WTC11 (cell line): ENCODE data around the gene GET4. TPM values are rescaled to one million over a fixed set of nuclear protein-coding genes. Genes with fewer than 3 reads are reported as not detected.

ENCODE experiments used
- ATAC-seq: fragments of 200-7000 bp; cut with Tn5 transposase; 2 replicates; pipeline ENCODE4 v1.10.0; 2021; ENCODE audit warnings: mild to moderate bottlenecking, moderate library complexity
- CTCF ChIA-PET: fragments of 300-600 bp; sonication (Branson Sonifier 250); formaldehyde crosslinking; loops from one replicate; lab custom pipeline; 2021; ENCODE audit warnings: antibody characterized with exemption; lab: Charles Lee
- POLR2A ChIA-PET: fragments of 350-600 bp; sonication (Branson Sonifier 250); formaldehyde crosslinking; loops from one replicate; lab custom pipeline; 2021; ENCODE audit warnings: antibody characterized with exemption; lab: Charles Lee
- DNase-seq: peaks from one replicate; pipeline ENCODE4 v3.0.0; 2021; ENCODE audit warnings: low spot score
- H3K27ac Mint-ChIP-seq: 2 replicates; pipeline ENCODE4 v1.8.0; 2021; ENCODE audit warnings: mixed read lengths
- H3K27me3 Mint-ChIP-seq: 2 replicates; pipeline ENCODE4 v1.8.0; 2021; ENCODE audit warnings: low read depth, mild to moderate bottlenecking, moderate library complexity, mixed read lengths
- H3K36me3 Mint-ChIP-seq: 2 replicates; pipeline ENCODE4 v1.8.0; 2021; ENCODE audit warnings: mixed read lengths
- H3K4me1 Mint-ChIP-seq: 2 replicates; pipeline ENCODE4 v1.8.0; 2022; ENCODE audit warnings: mixed read lengths
- H3K4me3 Mint-ChIP-seq: 2 replicates; pipeline ENCODE4 v1.8.0; 2021; ENCODE audit warnings: mild to moderate bottlenecking, moderate library complexity, mixed read lengths
- H3K9me3 Mint-ChIP-seq: 2 replicates; pipeline ENCODE4 v1.8.0; 2021; ENCODE audit warnings: mixed read lengths
- ATF1 ChIP-seq: sonication (generic); formaldehyde crosslinking; IDR thresholded peaks from 2 replicates; pipeline ENCODE4 v1.8.1; 2023; ENCODE audit warnings: mild to moderate bottlenecking, moderate library complexity, missing genetic modification reagents
- CBFB ChIP-seq: sonication (generic); formaldehyde crosslinking; IDR thresholded peaks from 2 replicates; pipeline ENCODE4 v1.8.1; 2022; ENCODE audit warnings: mild to moderate bottlenecking, low read depth, missing genetic modification reagents
- CREM ChIP-seq: sonication (generic); formaldehyde crosslinking; IDR thresholded peaks from 2 replicates; pipeline ENCODE4 v1.8.1; 2022; ENCODE audit warnings: mild to moderate bottlenecking, missing genetic modification reagents, moderate library complexity
- EMX1 ChIP-seq: fragments of 250-450 bp; sonication (Bioruptor Pico); IDR thresholded peaks from 2 replicates; pipeline ENCODE4 v1.8.0; 2021; ENCODE audit warnings: mild to moderate bottlenecking
- GRHL2 ChIP-seq: fragments of 250-450 bp; sonication (Bioruptor Pico); IDR thresholded peaks from 2 replicates; pipeline ENCODE4 v1.8.0; 2022; ENCODE audit warnings: mild to moderate bottlenecking, moderate library complexity; ENCODE audit not compliant: insufficient replicate concordance, severe bottlenecking
- HMGA2 ChIP-seq: fragments of 250-450 bp; sonication (Bioruptor Pico); IDR thresholded peaks from 2 replicates; pipeline ENCODE4 v1.4.0; 2021; ENCODE audit warnings: mild to moderate bottlenecking, moderate library complexity
- KAT7 ChIP-seq: sonication (generic); formaldehyde crosslinking; IDR thresholded peaks from 2 replicates; pipeline ENCODE4 v1.8.1; 2023; ENCODE audit warnings: missing genetic modification reagents, mild to moderate bottlenecking, borderline replicate concordance
- MXD4 ChIP-seq: fragments of 250-450 bp; sonication (Bioruptor Pico); IDR thresholded peaks from 2 replicates; pipeline ENCODE4 v1.8.0; 2021; ENCODE audit warnings: mild to moderate bottlenecking, moderate library complexity, borderline replicate concordance
- MYBL2 ChIP-seq: sonication (generic); formaldehyde crosslinking; IDR thresholded peaks from 2 replicates; pipeline ENCODE4 v1.8.1; 2023; ENCODE audit warnings: mild to moderate bottlenecking, moderate library complexity, missing genetic modification reagents
- NFATC4 ChIP-seq: fragments of 250-450 bp; sonication (Bioruptor Pico); IDR thresholded peaks from 2 replicates; pipeline ENCODE4 v1.9.0; 2021; ENCODE audit warnings: mild to moderate bottlenecking
- NR1H2 ChIP-seq: sonication (generic); formaldehyde crosslinking; IDR thresholded peaks from 2 replicates; pipeline ENCODE4 v1.9.0; 2021; ENCODE audit warnings: mild to moderate bottlenecking, moderate library complexity, missing genetic modification reagents
- SMAD4 ChIP-seq: sonication (generic); formaldehyde crosslinking; IDR thresholded peaks from 2 replicates; pipeline ENCODE4 v1.8.0; 2022; ENCODE audit warnings: mild to moderate bottlenecking, missing genetic modification reagents
- SOX15 ChIP-seq: fragments of 250-450 bp; sonication (Bioruptor Pico); IDR thresholded peaks from 2 replicates; pipeline ENCODE4 v1.9.0; 2021; ENCODE audit warnings: mild to moderate bottlenecking
- SP1 ChIP-seq: sonication (generic); formaldehyde crosslinking; conservative IDR thresholded peaks from 2 replicates; pipeline ENCODE4 v1.8.1; 2022; ENCODE audit warnings: missing genetic modification reagents
- TEAD1 ChIP-seq: sonication (generic); formaldehyde crosslinking; IDR thresholded peaks from 2 replicates; pipeline ENCODE4 v1.8.0; 2022; ENCODE audit warnings: mild to moderate bottlenecking, missing genetic modification reagents
- ZBTB21 ChIP-seq: sonication (generic); formaldehyde crosslinking; IDR thresholded peaks from 2 replicates; pipeline ENCODE4 v1.8.1; 2023; ENCODE audit warnings: mild to moderate bottlenecking, missing genetic modification reagents, borderline replicate concordance
- ZNF219 ChIP-seq: sonication (generic); formaldehyde crosslinking; IDR thresholded peaks from 2 replicates; pipeline ENCODE4 v1.8.0; 2023; ENCODE audit warnings: missing genetic modification reagents, mild to moderate bottlenecking, borderline replicate concordance
- ZNF396 ChIP-seq: fragments of 250-450 bp; sonication (Bioruptor Pico); IDR thresholded peaks from 2 replicates; pipeline ENCODE4 v1.8.0; 2021; ENCODE audit warnings: mild to moderate bottlenecking, moderate library complexity, borderline replicate concordance
- ZNF416 ChIP-seq: fragments of 250-450 bp; sonication (Bioruptor Pico); IDR thresholded peaks from 2 replicates; pipeline ENCODE4 v1.9.0; 2021; ENCODE audit warnings: mild to moderate bottlenecking, inconsistent platforms
- ZNF671 ChIP-seq: fragments of 250-450 bp; sonication (Bioruptor Pico); IDR thresholded peaks from 2 replicates; pipeline ENCODE4 v1.8.0; 2021; ENCODE audit warnings: mild to moderate bottlenecking
- total RNA-seq: library from RNA; stranded (reverse); gene quantifications from 3 replicates; pipeline ENCODE4 v1.2.3, GENCODE V29; 2021
- TF ChIP-seq, protein P1 (sequence below): fragments of 250-450 bp; sonication (Bioruptor Pico); IDR thresholded peaks from 2 replicates; pipeline ENCODE4 v1.9.0; 2021; ENCODE audit warnings: mild to moderate bottlenecking, borderline replicate concordance
- TF ChIP-seq, protein P2 (sequence below): sonication (generic); formaldehyde crosslinking; IDR thresholded peaks from 2 replicates; pipeline ENCODE4 v1.8.1; 2023; ENCODE audit warnings: mild to moderate bottlenecking, missing genetic modification reagents
- TF ChIP-seq, protein P3 (sequence below): fragments of 250-450 bp; sonication (Bioruptor Pico); IDR thresholded peaks from 2 replicates; pipeline ENCODE4 v1.9.0; 2021; ENCODE audit warnings: mild to moderate bottlenecking
- TF ChIP-seq, protein P4 (sequence below): sonication (generic); formaldehyde crosslinking; IDR thresholded peaks from 2 replicates; pipeline ENCODE4 v1.8.1; 2022; ENCODE audit warnings: mild to moderate bottlenecking, missing genetic modification reagents, moderate library complexity, borderline replicate concordance
- TF ChIP-seq, protein P5 (sequence below): sonication (generic); formaldehyde crosslinking; IDR thresholded peaks from 2 replicates; pipeline ENCODE4 v1.8.1; 2022; ENCODE audit warnings: missing genetic modification reagents, borderline replicate concordance
- TF ChIP-seq, protein P6 (sequence below): sonication (generic); formaldehyde crosslinking; conservative IDR thresholded peaks from 2 replicates; pipeline ENCODE4 v1.8.1; 2023; ENCODE audit warnings: mild to moderate bottlenecking, low read depth, missing genetic modification reagents, moderate library complexity
- TF ChIP-seq, protein P7 (sequence below): sonication (generic); formaldehyde crosslinking; IDR thresholded peaks from 2 replicates; pipeline ENCODE4 v1.8.0; 2022; ENCODE audit warnings: mild to moderate bottlenecking, missing genetic modification reagents

GET4 gene
- total RNA-seq, 1 experiment from 2014 or later = 73.0 TPM

DNA sequence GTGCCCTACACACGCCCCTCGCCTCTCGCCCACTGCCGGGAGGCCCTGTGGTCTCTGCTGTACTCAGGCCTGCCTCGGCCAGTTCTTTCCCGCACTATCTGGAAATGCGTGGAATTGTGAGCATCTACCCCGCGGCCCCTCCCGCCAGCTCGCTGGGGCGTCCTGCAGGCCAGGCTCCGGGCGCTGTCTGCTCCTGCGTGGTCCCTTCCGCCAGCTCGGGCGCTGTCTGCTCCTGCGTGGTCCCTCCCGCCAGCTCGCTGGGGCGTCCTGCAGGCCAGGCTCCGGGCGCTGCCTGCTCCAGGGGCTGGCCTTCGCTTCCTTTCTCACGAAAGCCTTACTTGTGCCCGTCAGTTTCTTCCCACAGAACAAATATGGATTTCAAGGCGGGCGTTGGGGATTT is 14.9 kb downstream of the GET4 start:
- H3K4me1 Mint-ChIP-seq = 0 out of 2 replicates have a peak, but pooled peaks cover 4% of the 10 kb centered on the region
- DNase-seq = no peak
- CTCF ChIA-PET = no interaction called here

DNA sequence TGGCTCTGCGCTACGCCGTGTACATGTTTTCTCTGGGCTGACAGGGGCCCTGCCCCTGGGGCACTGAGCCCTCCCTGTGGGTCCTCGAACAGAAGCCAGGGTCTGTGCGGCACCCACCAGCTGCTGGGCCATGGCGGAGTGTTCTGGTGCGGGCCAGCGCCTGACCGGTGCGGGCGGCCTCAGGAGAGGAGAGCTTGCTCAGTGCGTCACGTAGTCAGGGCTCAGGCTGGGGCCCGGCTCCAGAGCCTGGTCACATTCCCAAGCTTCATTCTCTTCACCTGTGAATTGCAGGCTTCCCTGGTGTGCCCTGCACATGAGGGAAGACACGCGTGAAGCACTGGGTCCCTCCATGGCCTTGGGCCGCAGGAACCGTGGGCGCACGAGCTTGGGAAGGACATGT is 15.5 kb downstream of the GET4 start:
- Mint-ChIP-seq H3K27me3 (no peaks in the 10 kb centered on the region), H3K9me3 (no peaks in the 10 kb centered on the region), H3K27ac (no peak overlapping the region), H3K36me3 (peaks cover 64% of the 10 kb centered on the region), H3K4me3 (no peak overlapping the region), H3K4me1 (0 out of 2 replicates have a peak, but pooled peaks cover 4% of the 10 kb centered on the region)
- ATAC-seq = no peak
- DNase-seq = no peak
- ChIA-PET CTCF (interaction anchor here (0.6 kb wide), 1 partner anchor 107 kb away, joined by 5 read pairs; no protein-coding TSS in a partner anchor), POLR2A (no interaction called here)
- TF ChIP-seq, protein P1, sequence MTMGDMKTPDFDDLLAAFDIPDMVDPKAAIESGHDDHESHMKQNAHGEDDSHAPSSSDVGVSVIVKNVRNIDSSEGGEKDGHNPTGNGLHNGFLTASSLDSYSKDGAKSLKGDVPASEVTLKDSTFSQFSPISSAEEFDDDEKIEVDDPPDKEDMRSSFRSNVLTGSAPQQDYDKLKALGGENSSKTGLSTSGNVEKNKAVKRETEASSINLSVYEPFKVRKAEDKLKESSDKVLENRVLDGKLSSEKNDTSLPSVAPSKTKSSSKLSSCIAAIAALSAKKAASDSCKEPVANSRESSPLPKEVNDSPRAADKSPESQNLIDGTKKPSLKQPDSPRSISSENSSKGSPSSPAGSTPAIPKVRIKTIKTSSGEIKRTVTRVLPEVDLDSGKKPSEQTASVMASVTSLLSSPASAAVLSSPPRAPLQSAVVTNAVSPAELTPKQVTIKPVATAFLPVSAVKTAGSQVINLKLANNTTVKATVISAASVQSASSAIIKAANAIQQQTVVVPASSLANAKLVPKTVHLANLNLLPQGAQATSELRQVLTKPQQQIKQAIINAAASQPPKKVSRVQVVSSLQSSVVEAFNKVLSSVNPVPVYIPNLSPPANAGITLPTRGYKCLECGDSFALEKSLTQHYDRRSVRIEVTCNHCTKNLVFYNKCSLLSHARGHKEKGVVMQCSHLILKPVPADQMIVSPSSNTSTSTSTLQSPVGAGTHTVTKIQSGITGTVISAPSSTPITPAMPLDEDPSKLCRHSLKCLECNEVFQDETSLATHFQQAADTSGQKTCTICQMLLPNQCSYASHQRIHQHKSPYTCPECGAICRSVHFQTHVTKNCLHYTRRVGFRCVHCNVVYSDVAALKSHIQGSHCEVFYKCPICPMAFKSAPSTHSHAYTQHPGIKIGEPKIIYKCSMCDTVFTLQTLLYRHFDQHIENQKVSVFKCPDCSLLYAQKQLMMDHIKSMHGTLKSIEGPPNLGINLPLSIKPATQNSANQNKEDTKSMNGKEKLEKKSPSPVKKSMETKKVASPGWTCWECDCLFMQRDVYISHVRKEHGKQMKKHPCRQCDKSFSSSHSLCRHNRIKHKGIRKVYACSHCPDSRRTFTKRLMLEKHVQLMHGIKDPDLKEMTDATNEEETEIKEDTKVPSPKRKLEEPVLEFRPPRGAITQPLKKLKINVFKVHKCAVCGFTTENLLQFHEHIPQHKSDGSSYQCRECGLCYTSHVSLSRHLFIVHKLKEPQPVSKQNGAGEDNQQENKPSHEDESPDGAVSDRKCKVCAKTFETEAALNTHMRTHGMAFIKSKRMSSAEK (CRISPR knock-in tag) = no peak
- no peak for TF ChIP-seq MXD4 (CRISPR knock-in tag)
- TF ChIP-seq, protein P2, sequence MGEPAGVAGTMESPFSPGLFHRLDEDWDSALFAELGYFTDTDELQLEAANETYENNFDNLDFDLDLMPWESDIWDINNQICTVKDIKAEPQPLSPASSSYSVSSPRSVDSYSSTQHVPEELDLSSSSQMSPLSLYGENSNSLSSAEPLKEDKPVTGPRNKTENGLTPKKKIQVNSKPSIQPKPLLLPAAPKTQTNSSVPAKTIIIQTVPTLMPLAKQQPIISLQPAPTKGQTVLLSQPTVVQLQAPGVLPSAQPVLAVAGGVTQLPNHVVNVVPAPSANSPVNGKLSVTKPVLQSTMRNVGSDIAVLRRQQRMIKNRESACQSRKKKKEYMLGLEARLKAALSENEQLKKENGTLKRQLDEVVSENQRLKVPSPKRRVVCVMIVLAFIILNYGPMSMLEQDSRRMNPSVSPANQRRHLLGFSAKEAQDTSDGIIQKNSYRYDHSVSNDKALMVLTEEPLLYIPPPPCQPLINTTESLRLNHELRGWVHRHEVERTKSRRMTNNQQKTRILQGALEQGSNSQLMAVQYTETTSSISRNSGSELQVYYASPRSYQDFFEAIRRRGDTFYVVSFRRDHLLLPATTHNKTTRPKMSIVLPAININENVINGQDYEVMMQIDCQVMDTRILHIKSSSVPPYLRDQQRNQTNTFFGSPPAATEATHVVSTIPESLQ = no peak
- no peak for TF ChIP-seq CBFB (CRISPR knock-in tag)
- TF ChIP-seq, protein P3, sequence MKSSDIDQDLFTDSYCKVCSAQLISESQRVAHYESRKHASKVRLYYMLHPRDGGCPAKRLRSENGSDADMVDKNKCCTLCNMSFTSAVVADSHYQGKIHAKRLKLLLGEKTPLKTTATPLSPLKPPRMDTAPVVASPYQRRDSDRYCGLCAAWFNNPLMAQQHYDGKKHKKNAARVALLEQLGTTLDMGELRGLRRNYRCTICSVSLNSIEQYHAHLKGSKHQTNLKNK = no peak
- TF ChIP-seq, protein P4, sequence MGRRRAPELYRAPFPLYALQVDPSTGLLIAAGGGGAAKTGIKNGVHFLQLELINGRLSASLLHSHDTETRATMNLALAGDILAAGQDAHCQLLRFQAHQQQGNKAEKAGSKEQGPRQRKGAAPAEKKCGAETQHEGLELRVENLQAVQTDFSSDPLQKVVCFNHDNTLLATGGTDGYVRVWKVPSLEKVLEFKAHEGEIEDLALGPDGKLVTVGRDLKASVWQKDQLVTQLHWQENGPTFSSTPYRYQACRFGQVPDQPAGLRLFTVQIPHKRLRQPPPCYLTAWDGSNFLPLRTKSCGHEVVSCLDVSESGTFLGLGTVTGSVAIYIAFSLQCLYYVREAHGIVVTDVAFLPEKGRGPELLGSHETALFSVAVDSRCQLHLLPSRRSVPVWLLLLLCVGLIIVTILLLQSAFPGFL (CRISPR knock-in tag) = no peak
- no peak for TF ChIP-seq ZBTB21 (CRISPR knock-in tag)
- no peak for TF ChIP-seq NR1H2 (CRISPR knock-in tag)
- no peak for TF ChIP-seq ATF1 (CRISPR knock-in tag)

More for the DNA sequence above, 14.9 kb downstream of the GET4 start:
- POLR2A ChIA-PET = no interaction called here
- ATAC-seq = no peak
- no peaks in the 10 kb centered on the region for H3K9me3 Mint-ChIP-seq
- H3K4me3 Mint-ChIP-seq = no peak overlapping the region
- TF ChIP-seq ZNF671 (CRISPR knock-in tag) (no peak), NFATC4 (CRISPR knock-in tag) (no peak), SP1 (CRISPR knock-in tag) (no peak), SOX15 (CRISPR knock-in tag) (no peak), ZNF396 (no peak), MYBL2 (no peak), KAT7 (CRISPR knock-in tag) (no peak), GRHL2 (CRISPR knock-in tag) (no peak), EMX1 (CRISPR knock-in tag) (no peak), SMAD4 (CRISPR knock-in tag) (no peak), TEAD1 (CRISPR knock-in tag) (no peak), ZNF416 (CRISPR knock-in tag) (no peak), CREM (CRISPR knock-in tag) (no peak), MXD4 (CRISPR knock-in tag) (no peak), HMGA2 (CRISPR knock-in tag) (no peak), ZNF219 (CRISPR knock-in tag) (no peak)
- TF ChIP-seq, protein P5, sequence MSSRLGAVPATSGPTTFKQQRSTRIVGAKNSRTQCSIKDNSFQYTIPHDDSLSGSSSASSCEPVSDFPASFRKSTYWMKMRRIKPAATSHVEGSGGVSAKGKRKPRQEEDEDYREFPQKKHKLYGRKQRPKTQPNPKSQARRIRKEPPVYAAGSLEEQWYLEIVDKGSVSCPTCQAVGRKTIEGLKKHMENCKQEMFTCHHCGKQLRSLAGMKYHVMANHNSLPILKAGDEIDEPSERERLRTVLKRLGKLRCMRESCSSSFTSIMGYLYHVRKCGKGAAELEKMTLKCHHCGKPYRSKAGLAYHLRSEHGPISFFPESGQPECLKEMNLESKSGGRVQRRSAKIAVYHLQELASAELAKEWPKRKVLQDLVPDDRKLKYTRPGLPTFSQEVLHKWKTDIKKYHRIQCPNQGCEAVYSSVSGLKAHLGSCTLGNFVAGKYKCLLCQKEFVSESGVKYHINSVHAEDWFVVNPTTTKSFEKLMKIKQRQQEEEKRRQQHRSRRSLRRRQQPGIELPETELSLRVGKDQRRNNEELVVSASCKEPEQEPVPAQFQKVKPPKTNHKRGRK (CRISPR knock-in tag) = no peak
- TF ChIP-seq, protein P6, sequence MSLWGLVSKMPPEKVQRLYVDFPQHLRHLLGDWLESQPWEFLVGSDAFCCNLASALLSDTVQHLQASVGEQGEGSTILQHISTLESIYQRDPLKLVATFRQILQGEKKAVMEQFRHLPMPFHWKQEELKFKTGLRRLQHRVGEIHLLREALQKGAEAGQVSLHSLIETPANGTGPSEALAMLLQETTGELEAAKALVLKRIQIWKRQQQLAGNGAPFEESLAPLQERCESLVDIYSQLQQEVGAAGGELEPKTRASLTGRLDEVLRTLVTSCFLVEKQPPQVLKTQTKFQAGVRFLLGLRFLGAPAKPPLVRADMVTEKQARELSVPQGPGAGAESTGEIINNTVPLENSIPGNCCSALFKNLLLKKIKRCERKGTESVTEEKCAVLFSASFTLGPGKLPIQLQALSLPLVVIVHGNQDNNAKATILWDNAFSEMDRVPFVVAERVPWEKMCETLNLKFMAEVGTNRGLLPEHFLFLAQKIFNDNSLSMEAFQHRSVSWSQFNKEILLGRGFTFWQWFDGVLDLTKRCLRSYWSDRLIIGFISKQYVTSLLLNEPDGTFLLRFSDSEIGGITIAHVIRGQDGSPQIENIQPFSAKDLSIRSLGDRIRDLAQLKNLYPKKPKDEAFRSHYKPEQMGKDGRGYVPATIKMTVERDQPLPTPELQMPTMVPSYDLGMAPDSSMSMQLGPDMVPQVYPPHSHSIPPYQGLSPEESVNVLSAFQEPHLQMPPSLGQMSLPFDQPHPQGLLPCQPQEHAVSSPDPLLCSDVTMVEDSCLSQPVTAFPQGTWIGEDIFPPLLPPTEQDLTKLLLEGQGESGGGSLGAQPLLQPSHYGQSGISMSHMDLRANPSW (CRISPR knock-in tag) = no peak
- TF ChIP-seq, protein P7, sequence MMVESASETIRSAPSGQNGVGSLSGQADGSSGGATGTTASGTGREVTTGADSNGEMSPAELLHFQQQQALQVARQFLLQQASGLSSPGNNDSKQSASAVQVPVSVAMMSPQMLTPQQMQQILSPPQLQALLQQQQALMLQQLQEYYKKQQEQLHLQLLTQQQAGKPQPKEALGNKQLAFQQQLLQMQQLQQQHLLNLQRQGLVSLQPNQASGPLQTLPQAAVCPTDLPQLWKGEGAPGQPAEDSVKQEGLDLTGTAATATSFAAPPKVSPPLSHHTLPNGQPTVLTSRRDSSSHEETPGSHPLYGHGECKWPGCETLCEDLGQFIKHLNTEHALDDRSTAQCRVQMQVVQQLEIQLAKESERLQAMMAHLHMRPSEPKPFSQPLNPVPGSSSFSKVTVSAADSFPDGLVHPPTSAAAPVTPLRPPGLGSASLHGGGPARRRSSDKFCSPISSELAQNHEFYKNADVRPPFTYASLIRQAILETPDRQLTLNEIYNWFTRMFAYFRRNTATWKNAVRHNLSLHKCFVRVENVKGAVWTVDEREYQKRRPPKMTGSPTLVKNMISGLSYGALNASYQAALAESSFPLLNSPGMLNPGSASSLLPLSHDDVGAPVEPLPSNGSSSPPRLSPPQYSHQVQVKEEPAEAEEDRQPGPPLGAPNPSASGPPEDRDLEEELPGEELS = no peak
- no peaks in the 10 kb centered on the region for H3K27me3 Mint-ChIP-seq
- H3K27ac Mint-ChIP-seq = no peak overlapping the region; the same call in 1 of the 2 replicates
- H3K36me3 Mint-ChIP-seq = peaks cover 62% of the 10 kb centered on the region
